Stimulated activated CD8-positive, alpha-beta memory T cell treated with anti-CD3 and anti-CD28 coated beads, Interleukin-2, amount 100 ng/mL, for 48 hours (primary cell): ENCODE results near the gene PIK3R2.
"Not testable (repeated sequence)": the region's sequence is repeated elsewhere in the genome, so short reads cannot be mapped to it uniquely, and the experiment has no call there.

Source experiments
- DNase-seq, 2 donors: peaks; one replicate each; pipeline ENCODE4 v3.0.0-alpha.2; 2020; ENCODE audit warnings: low read depth in 2 of 2

The PIK3R2 gene

GRCh38 chr19:18152817-18153555 is at the start of gene PIK3R2:
Gene PIK3R2, plus strand, starts transcription at chr19:18153163. Its CDS starts 2,717 bp downstream, at chr19:18155880.
- peak; percentile 97 to 100 for DNase-seq

GRCh38 chr19:18104793-18105131 is 48.2 kb upstream of the PIK3R2 start:
- no peak for DNase-seq

GRCh38 chr19:18105259-18105658 is 47.7 kb upstream of the PIK3R2 start:
- DNase-seq, result not testable (repeated sequence)

GRCh38 chr19:18107235-18107634 is 45.7 kb upstream of the PIK3R2 start:
- DNase-seq, result no peak

- no peak for DNase-seq
Observed at GRCh38 chr19:18108897-18109296, 44.1 kb upstream of the PIK3R2 start.

- DNase-seq, result no peak
Observed at GRCh38 chr19:18109341-18109732, 43.6 kb upstream of the PIK3R2 start.

GRCh38 chr19:18109733-18110608 is 43.0 kb upstream of the PIK3R2 start:
- peak; percentile 40 to 51 for DNase-seq

- no peak for DNase-seq
Observed at GRCh38 chr19:18110609-18111232, 42.2 kb upstream of the PIK3R2 start.

- peak; percentile 68 to 72 for DNase-seq
Observed at GRCh38 chr19:18112989-18113478, 39.9 kb upstream of the PIK3R2 start.

GRCh38 chr19:18113827-18114226 is 39.1 kb upstream of the PIK3R2 start:
- no peak for DNase-seq

- no peak for DNase-seq
Observed at GRCh38 chr19:18114483-18114882, 38.5 kb upstream of the PIK3R2 start.

GRCh38 chr19:18117364-18117691 is 35.6 kb upstream of the PIK3R2 start:
- DNase-seq, result no peak

GRCh38 chr19:18117692-18118378 is 35.1 kb upstream of the PIK3R2 start:
- DNase-seq, result peak; percentile 92 to 94

GRCh38 chr19:18118420-18119012 is 34.4 kb upstream of the PIK3R2 start:
- DNase-seq, result no peak

- no peak for DNase-seq
Observed at GRCh38 chr19:18119013-18119716, 33.8 kb upstream of the PIK3R2 start.

GRCh38 chr19:18119717-18120105 is 33.3 kb upstream of the PIK3R2 start:
- no peak for DNase-seq

GRCh38 chr19:18120127-18120526 is 32.8 kb upstream of the PIK3R2 start:
- no peak for DNase-seq

GRCh38 chr19:18121166-18121565 is 31.8 kb upstream of the PIK3R2 start:
- no peak for DNase-seq

- DNase-seq, result no peak
Observed at GRCh38 chr19:18122424-18122823, 30.5 kb upstream of the PIK3R2 start.

GRCh38 chr19:18122860-18123795 is 29.8 kb upstream of the PIK3R2 start:
- no peak for DNase-seq
